ENCODE data around the gene USP6NL. TPM values are rescaled to one million over a fixed set of nuclear protein-coding genes. Genes with fewer than 3 reads are reported as not detected.

Gene USP6NL
- polyA plus RNA-seq, 3 donors, result 5.5 to 7.7 (median 6.7) TPM

DNA sequence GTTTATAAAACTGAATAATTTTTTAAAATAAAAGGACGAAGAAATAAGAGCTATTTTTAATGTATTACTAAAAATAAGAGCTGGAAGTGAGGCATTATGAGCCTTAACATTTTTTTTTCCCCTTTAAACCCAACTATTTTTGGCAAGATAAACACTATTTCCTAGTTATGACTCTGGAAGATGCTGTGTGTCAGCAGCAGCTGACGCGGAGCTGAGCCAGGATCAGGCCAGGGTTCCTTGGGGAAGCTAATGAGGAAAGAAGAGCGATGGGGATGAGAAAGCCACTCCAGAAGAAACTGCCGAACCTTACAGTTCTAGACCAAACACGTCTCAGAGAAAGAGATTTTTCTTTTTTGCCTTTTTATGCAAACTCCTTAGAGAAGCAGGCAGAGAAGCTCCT lies 85.9 kb downstream of the USP6NL start:
- no peak overlapping the region for H3K4me2 ChIP-seq (replicated peaks; ENCODE audit: extremely low read depth, low read length, poor library complexity, severe bottlenecking)
- WGBS (ENCODE audit: insufficient coverage), result 97% methylated on average over 3 of the region's 6 CpGs
- H3K4me3 ChIP-seq (replicated peaks in 1 of 3; ENCODE audit: low read depth in 2 of 3, low read length in 3 of 3), result no peak overlapping the region
- Mint-ChIP-seq H3K27ac (no peak overlapping the region), H3K36me3 (peaks cover 17 to 19% of the 10 kb centered on the region in 2 donors), H3K9me3 (peaks cover 0 to 2% (median 0%) of the 10 kb centered on the region in 7 donors), H3K27me3 (ENCODE audit: low read depth in 3 of 3) (peaks cover 0 to 3% (median 2%) of the 10 kb centered on the region in 3 donors), H3K4me3 (no peak overlapping the region), H3K4me1 (peaks cover 38% of the 10 kb centered on the region)
- no peak overlapping the region for H3K9ac ChIP-seq (ENCODE audit: insufficient read depth, low read length, poor library complexity, severe bottlenecking)
- TF ChIP-seq, protein P1, sequence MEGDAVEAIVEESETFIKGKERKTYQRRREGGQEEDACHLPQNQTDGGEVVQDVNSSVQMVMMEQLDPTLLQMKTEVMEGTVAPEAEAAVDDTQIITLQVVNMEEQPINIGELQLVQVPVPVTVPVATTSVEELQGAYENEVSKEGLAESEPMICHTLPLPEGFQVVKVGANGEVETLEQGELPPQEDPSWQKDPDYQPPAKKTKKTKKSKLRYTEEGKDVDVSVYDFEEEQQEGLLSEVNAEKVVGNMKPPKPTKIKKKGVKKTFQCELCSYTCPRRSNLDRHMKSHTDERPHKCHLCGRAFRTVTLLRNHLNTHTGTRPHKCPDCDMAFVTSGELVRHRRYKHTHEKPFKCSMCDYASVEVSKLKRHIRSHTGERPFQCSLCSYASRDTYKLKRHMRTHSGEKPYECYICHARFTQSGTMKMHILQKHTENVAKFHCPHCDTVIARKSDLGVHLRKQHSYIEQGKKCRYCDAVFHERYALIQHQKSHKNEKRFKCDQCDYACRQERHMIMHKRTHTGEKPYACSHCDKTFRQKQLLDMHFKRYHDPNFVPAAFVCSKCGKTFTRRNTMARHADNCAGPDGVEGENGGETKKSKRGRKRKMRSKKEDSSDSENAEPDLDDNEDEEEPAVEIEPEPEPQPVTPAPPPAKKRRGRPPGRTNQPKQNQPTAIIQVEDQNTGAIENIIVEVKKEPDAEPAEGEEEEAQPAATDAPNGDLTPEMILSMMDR (IDR thresholded peaks at IDR 0.05), result no peak
- peaks cover 13% of the 10 kb centered on the region for H4K20me1 ChIP-seq (ENCODE audit: insufficient read depth, low read length)
- DNase-seq, result no peak
- H3K79me2 ChIP-seq (ENCODE audit: insufficient read depth, low read length), result no peaks in the 10 kb centered on the region
- H3K36me3 ChIP-seq (replicated peaks in 1 of 2; ENCODE audit: control insufficient read depth in 1 of 2, insufficient read depth in 2 of 2, low read length in 2 of 2), result peaks cover 6 to 24% of the 10 kb centered on the region in 2 donors
- intact Hi-C loops (cut with micrococcal nuclease), result loop anchor here in 1 of 2 donors (10.0 kb wide), 1 partner anchor 89 kb away; the partner anchor contains the start of gene USP6NL
- H3K27ac ChIP-seq (ENCODE audit: low read depth in 1 of 2, low read length in 2 of 2), result no peak overlapping the region
- H3K27me3 ChIP-seq (ENCODE audit: control insufficient read depth in 2 of 2, insufficient read depth in 2 of 2, low read length in 2 of 2), result no peaks in the 10 kb centered on the region
- no peaks in the 10 kb centered on the region for H3K9me3 ChIP-seq (replicated peaks in 1 of 2; ENCODE audit: control insufficient read depth in 1 of 2, insufficient read depth in 1 of 2, low read length in 2 of 2)
- H2AFZ ChIP-seq (ENCODE audit: insufficient read depth, low read depth, low read length, poor library complexity, severe bottlenecking), result no peak overlapping the region
- H3K4me1 ChIP-seq (ENCODE audit: control insufficient read depth in 1 of 2, insufficient read depth in 2 of 2, low read length in 2 of 2), result peaks cover 18 to 23% of the 10 kb centered on the region in 2 donors

DNA sequence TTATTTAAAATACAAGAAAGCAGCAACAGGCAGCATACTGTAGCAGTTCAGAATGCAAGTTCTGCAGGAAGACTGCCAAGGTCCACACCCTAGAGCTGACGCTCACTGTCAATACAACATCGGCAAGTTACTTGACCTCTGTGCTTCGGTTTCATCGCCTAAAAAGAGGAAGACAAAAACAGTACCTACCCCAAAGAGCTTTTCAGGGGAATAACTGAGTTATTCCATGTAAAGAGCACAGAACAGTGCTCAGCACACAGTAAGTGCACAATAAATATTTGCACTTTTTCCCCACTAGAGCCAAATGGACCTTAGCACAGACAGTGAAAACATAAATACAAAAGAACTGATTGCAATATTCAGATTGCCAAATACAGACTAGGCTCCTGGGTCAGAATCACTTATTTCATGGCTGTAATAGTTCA lies 88.6 kb downstream of the USP6NL start:
- Mint-ChIP-seq H3K4me1 (peaks cover 21% of the 10 kb centered on the region), H3K36me3 (peaks cover 27 to 29% of the 10 kb centered on the region in 2 donors), H3K9me3 (peaks cover 0 to 2% (median 0%) of the 10 kb centered on the region in 7 donors), H3K4me3 (no peak overlapping the region), H3K27me3 (ENCODE audit: low read depth in 3 of 3) (no peaks in the 10 kb centered on the region), H3K27ac (peak overlapping the region in 2 of 7 donors; percentile 19 to 60)
- TF ChIP-seq, protein P1 (IDR thresholded peaks at IDR 0.05), result no peak
- DNase-seq, result peak in 2 of 3 donors; percentile 17 to 25
- no peak overlapping the region for H2AFZ ChIP-seq (ENCODE audit: insufficient read depth, low read depth, low read length, poor library complexity, severe bottlenecking)
- no peak overlapping the region for H3K4me3 ChIP-seq (replicated peaks in 1 of 3; ENCODE audit: low read depth in 2 of 3, low read length in 3 of 3)
- no peaks in the 10 kb centered on the region for H3K79me2 ChIP-seq (ENCODE audit: insufficient read depth, low read length)
- H3K27me3 ChIP-seq (ENCODE audit: control insufficient read depth in 2 of 2, insufficient read depth in 2 of 2, low read length in 2 of 2), result no peaks in the 10 kb centered on the region
- WGBS (ENCODE audit: insufficient coverage), result 29% methylated on average over 4 of the region's 4 CpGs
- no peak overlapping the region for H3K4me2 ChIP-seq (replicated peaks; ENCODE audit: extremely low read depth, low read length, poor library complexity, severe bottlenecking)
- no peaks in the 10 kb centered on the region for H4K20me1 ChIP-seq (ENCODE audit: insufficient read depth, low read length)
- H3K9me3 ChIP-seq (replicated peaks in 1 of 2; ENCODE audit: control insufficient read depth in 1 of 2, insufficient read depth in 1 of 2, low read length in 2 of 2), result no peaks in the 10 kb centered on the region
- no peak overlapping the region for H3K27ac ChIP-seq (ENCODE audit: low read depth in 1 of 2, low read length in 2 of 2)
- no peak overlapping the region for H3K9ac ChIP-seq (ENCODE audit: insufficient read depth, low read length, poor library complexity, severe bottlenecking)
- intact Hi-C loops (cut with micrococcal nuclease), result loop anchor here in 1 of 2 donors (10.0 kb wide), 1 partner anchor 92 kb away; the partner anchor contains the start of gene USP6NL
- peaks cover 6 to 29% of the 10 kb centered on the region in 2 donors for H3K36me3 ChIP-seq (replicated peaks in 1 of 2; ENCODE audit: control insufficient read depth in 1 of 2, insufficient read depth in 2 of 2, low read length in 2 of 2)
- peaks cover 9 to 14% of the 10 kb centered on the region in 2 donors for H3K4me1 ChIP-seq (ENCODE audit: control insufficient read depth in 1 of 2, insufficient read depth in 2 of 2, low read length in 2 of 2)

Data from CD14-positive monocyte (primary cell).